GM18951 (cell line): Measurements from ENCODE around the gene POR.
"Not testable (repeated sequence)": the region's sequence is repeated elsewhere in the genome, so short reads cannot be mapped to it uniquely, and the experiment has no call there.

Source experiments
- POLR2A ChIP-seq: IDR thresholded peaks from 4 replicates; pipeline ENCODE4 v1.6.1; 2011; ENCODE audit warnings: mild to moderate bottlenecking; ENCODE audit not compliant: insufficient read length, insufficient read depth; ENCODE audit errors: extremely low read depth
- in situ Hi-C: fragments of 300-500 bp; cut with MboI; formaldehyde crosslinking; loops from one replicate; pipeline ENCODE4 v1.12.0; 2022; ENCODE audit warnings: low sequenced_read_pairs, mixed read lengths, inconsistent platforms; ENCODE audit not compliant: unreplicated experiment

POR gene

GRCh38 chr7:75996476-75996875 is 81.5 kb downstream of the POR start:
- in situ Hi-C loops = no loop called here

GRCh38 chr7:75998038-75998437 is 83.1 kb downstream of the POR start:
- TF ChIP-seq POLR2A = no peak
- in situ Hi-C loops = no loop called here

More at GRCh38 chr7:75996476-75996875, 81.5 kb downstream of the POR start:
- no peak for TF ChIP-seq POLR2A

- in situ Hi-C loops = no loop called here
- no peak for TF ChIP-seq POLR2A
Observed at GRCh38 chr7:76000566-76000965, 85.6 kb downstream of the POR start.

GRCh38 chr7:76002139-76002538 is 87.2 kb downstream of the POR start:
- no peak for TF ChIP-seq POLR2A
- in situ Hi-C loops = no loop called here

- no peak for TF ChIP-seq POLR2A
- in situ Hi-C loops = no loop called here
Observed at GRCh38 chr7:76002822-76003221, 87.9 kb downstream of the POR start.

- in situ Hi-C loops = no loop called here
- no peak for TF ChIP-seq POLR2A
Observed at GRCh38 chr7:76003351-76003750, 88.4 kb downstream of the POR start.

GRCh38 chr7:76005004-76005403 is 90.0 kb downstream of the POR start:
- in situ Hi-C loops = not testable (repeated sequence)

GRCh38 chr7:76008156-76008687 is 93.3 kb downstream of the POR start:
- no peak for TF ChIP-seq POLR2A
- in situ Hi-C loops = no loop called here

GRCh38 chr7:76009672-76010600 is 95.0 kb downstream of the POR start:
- no peak for TF ChIP-seq POLR2A
- in situ Hi-C loops = no loop called here

GRCh38 chr7:76011442-76011861 is 96.5 kb downstream of the POR start:
- no peak for TF ChIP-seq POLR2A
- in situ Hi-C loops = no loop called here

GRCh38 chr7:76016191-76016947 is 101.4 kb downstream of the POR start:
- no peak for TF ChIP-seq POLR2A

GRCh38 chr7:76018520-76018919 is 103.6 kb downstream of the POR start:
- in situ Hi-C loops = not testable (repeated sequence)

More at GRCh38 chr7:76016191-76016947, 101.4 kb downstream of the POR start:
- in situ Hi-C loops = no loop called here

- in situ Hi-C loops = no loop called here
- TF ChIP-seq POLR2A = no peak
Observed at GRCh38 chr7:76020031-76020714, 105.2 kb downstream of the POR start.
